ENCODE results near the gene HOXB4.

- TF ChIP-seq MAX (IDR thresholded peaks at IDR 0.05; ENCODE audit: low read depth, low read length), result no peak
- TF ChIP-seq SIN3A (IDR thresholded peaks at IDR 0.05; ENCODE audit: low read depth, low read length), result no peak
- no peak for TF ChIP-seq POLR2A (IDR thresholded peaks at IDR 0.05; ENCODE audit: low read depth, low read length)
- no peak for TF ChIP-seq KDM1A (IDR thresholded peaks at IDR 0.05; ENCODE audit: borderline replicate concordance)
- TF ChIP-seq ATF2 (IDR thresholded peaks at IDR 0.05; ENCODE audit: low read length), result no peak
Observed at GRCh38 chr17:48582750-48583069, 4.6 kb upstream of the HOXB4 start.

Data from GM12878 (cell line).